Mucosa of stomach (tissue), 1 donor: ENCODE data around the gene AKAP13.

Source experiments
- H3K27me3 ChIP-seq: one replicate; pipeline ENCODE4 v1.7.0; 2013; ENCODE audit warnings: mild to moderate bottlenecking, low read length; ENCODE audit not compliant: control insufficient read depth, insufficient read depth
- H3K36me3 ChIP-seq: one replicate; pipeline ENCODE4 v1.7.0; 2013; ENCODE audit warnings: low read length; ENCODE audit not compliant: control insufficient read depth, insufficient read depth
- H3K4me1 ChIP-seq: one replicate; pipeline ENCODE4 v1.7.0; 2013; ENCODE audit warnings: mild to moderate bottlenecking, low read length; ENCODE audit not compliant: control insufficient read depth, insufficient read depth
- H3K4me3 ChIP-seq: one replicate; pipeline ENCODE4 v1.7.0; 2013; ENCODE audit warnings: low read length
- H3K9ac ChIP-seq: one replicate; pipeline ENCODE4 v1.7.0; 2013; ENCODE audit warnings: mild to moderate bottlenecking, low read length, moderate library complexity
- H3K9me3 ChIP-seq: one replicate; pipeline ENCODE4 v1.7.0; 2013; ENCODE audit warnings: mild to moderate bottlenecking, low read length, moderate library complexity; ENCODE audit not compliant: control insufficient read depth
- donor health status: Pancreatic carcinoma.

AKAP13 gene

GRCh38 chr15:85545752-85546151 lies 165.3 kb downstream of the AKAP13 start:
- H3K27me3 ChIP-seq, result no peaks in the 10 kb centered on the region
- peaks cover 44% of the 10 kb centered on the region for H3K4me1 ChIP-seq
- no peak overlapping the region for H3K4me3 ChIP-seq
- H3K36me3 ChIP-seq, result no peaks in the 10 kb centered on the region
- H3K9me3 ChIP-seq, result no peaks in the 10 kb centered on the region
- H3K9ac ChIP-seq, result no peak overlapping the region

GRCh38 chr15:85547386-85547785 lies 167.0 kb downstream of the AKAP13 start:
- H3K9me3 ChIP-seq, result no peaks in the 10 kb centered on the region
- no peak overlapping the region for H3K9ac ChIP-seq
- no peak overlapping the region for H3K4me3 ChIP-seq
- peaks cover 41% of the 10 kb centered on the region for H3K4me1 ChIP-seq
- H3K36me3 ChIP-seq, result no peaks in the 10 kb centered on the region
- H3K27me3 ChIP-seq, result no peaks in the 10 kb centered on the region

- Histone ChIP-seq H3K9me3 (no peaks in the 10 kb centered on the region), H3K36me3 (no peaks in the 10 kb centered on the region), H3K27me3 (no peaks in the 10 kb centered on the region), H3K9ac (no peak overlapping the region), H3K4me1 (peaks cover 31% of the 10 kb centered on the region), H3K4me3 (no peak overlapping the region)
Measured at GRCh38 chr15:85550283-85550682, 169.9 kb downstream of the AKAP13 start.

- no peaks in the 10 kb centered on the region for H3K9me3 ChIP-seq
- H3K4me1 ChIP-seq, result peaks cover 36% of the 10 kb centered on the region
- H3K9ac ChIP-seq, result no peak overlapping the region
- no peaks in the 10 kb centered on the region for H3K27me3 ChIP-seq
- H3K36me3 ChIP-seq, result no peaks in the 10 kb centered on the region
- no peak overlapping the region for H3K4me3 ChIP-seq
Measured at GRCh38 chr15:85551221-85551832, 170.9 kb downstream of the AKAP13 start.

GRCh38 chr15:85554852-85555521 lies 174.6 kb downstream of the AKAP13 start:
- Histone ChIP-seq H3K27me3 (no peaks in the 10 kb centered on the region), H3K9me3 (no peaks in the 10 kb centered on the region), H3K9ac (no peak overlapping the region), H3K36me3 (no peaks in the 10 kb centered on the region), H3K4me1 (peaks cover 40% of the 10 kb centered on the region), H3K4me3 (no peak overlapping the region)

GRCh38 chr15:85555875-85556617 lies 175.6 kb downstream of the AKAP13 start:
- Histone ChIP-seq H3K4me1 (peaks cover 32% of the 10 kb centered on the region), H3K9ac (no peak overlapping the region), H3K27me3 (no peaks in the 10 kb centered on the region), H3K9me3 (no peaks in the 10 kb centered on the region), H3K4me3 (no peak overlapping the region), H3K36me3 (no peaks in the 10 kb centered on the region)

- H3K27me3 ChIP-seq, result no peaks in the 10 kb centered on the region
Measured at GRCh38 chr15:85556618-85556895, 176.2 kb downstream of the AKAP13 start.

GRCh38 chr15:85557385-85557784 lies 177.0 kb downstream of the AKAP13 start:
- H3K4me3 ChIP-seq, result no peak overlapping the region
- no peak overlapping the region for H3K9ac ChIP-seq
- no peaks in the 10 kb centered on the region for H3K27me3 ChIP-seq
- H3K36me3 ChIP-seq, result no peaks in the 10 kb centered on the region
- H3K4me1 ChIP-seq, result peaks cover 23% of the 10 kb centered on the region
- H3K9me3 ChIP-seq, result no peaks in the 10 kb centered on the region

More at GRCh38 chr15:85556618-85556895, 176.2 kb downstream of the AKAP13 start:
- Histone ChIP-seq H3K36me3 (no peaks in the 10 kb centered on the region), H3K9ac (no peak overlapping the region), H3K4me3 (no peak overlapping the region), H3K4me1 (peaks cover 27% of the 10 kb centered on the region), H3K9me3 (no peaks in the 10 kb centered on the region)

GRCh38 chr15:85558848-85559247 lies 178.4 kb downstream of the AKAP13 start:
- peaks cover 30% of the 10 kb centered on the region for H3K4me1 ChIP-seq
- no peaks in the 10 kb centered on the region for H3K9me3 ChIP-seq
- H3K4me3 ChIP-seq, result no peak overlapping the region

GRCh38 chr15:85559530-85559929 lies 179.1 kb downstream of the AKAP13 start:
- H3K4me3 ChIP-seq, result no peak overlapping the region
- H3K4me1 ChIP-seq, result peaks cover 36% of the 10 kb centered on the region
- H3K9ac ChIP-seq, result no peak overlapping the region

More at GRCh38 chr15:85558848-85559247, 178.4 kb downstream of the AKAP13 start:
- no peaks in the 10 kb centered on the region for H3K27me3 ChIP-seq
- no peaks in the 10 kb centered on the region for H3K36me3 ChIP-seq
- no peak overlapping the region for H3K9ac ChIP-seq

GRCh38 chr15:85562824-85563223 lies 182.4 kb downstream of the AKAP13 start:
- H3K4me1 ChIP-seq, result peaks cover 24% of the 10 kb centered on the region

More at GRCh38 chr15:85559530-85559929, 179.1 kb downstream of the AKAP13 start:
- Histone ChIP-seq H3K36me3 (no peaks in the 10 kb centered on the region), H3K9me3 (no peaks in the 10 kb centered on the region), H3K27me3 (no peaks in the 10 kb centered on the region)

GRCh38 chr15:85563328-85563727 lies 182.9 kb downstream of the AKAP13 start:
- no peak overlapping the region for H3K9ac ChIP-seq
- no peaks in the 10 kb centered on the region for H3K36me3 ChIP-seq
- H3K9me3 ChIP-seq, result no peaks in the 10 kb centered on the region
- peaks cover 24% of the 10 kb centered on the region for H3K4me1 ChIP-seq
- H3K27me3 ChIP-seq, result no peaks in the 10 kb centered on the region
- H3K4me3 ChIP-seq, result no peak overlapping the region

More at GRCh38 chr15:85562824-85563223, 182.4 kb downstream of the AKAP13 start:
- Histone ChIP-seq H3K9ac (no peak overlapping the region), H3K36me3 (no peaks in the 10 kb centered on the region), H3K27me3 (no peaks in the 10 kb centered on the region), H3K9me3 (no peaks in the 10 kb centered on the region), H3K4me3 (no peak overlapping the region)
